Inflammatory macrophage (primary cell): ENCODE results near the gene BAG5.

Experiments used
- DNase-seq, 2 donors: peaks; one replicate each; pipeline ENCODE4 v3.0.0-alpha.2; 2020 to 2022

BAG5 gene

DNA sequence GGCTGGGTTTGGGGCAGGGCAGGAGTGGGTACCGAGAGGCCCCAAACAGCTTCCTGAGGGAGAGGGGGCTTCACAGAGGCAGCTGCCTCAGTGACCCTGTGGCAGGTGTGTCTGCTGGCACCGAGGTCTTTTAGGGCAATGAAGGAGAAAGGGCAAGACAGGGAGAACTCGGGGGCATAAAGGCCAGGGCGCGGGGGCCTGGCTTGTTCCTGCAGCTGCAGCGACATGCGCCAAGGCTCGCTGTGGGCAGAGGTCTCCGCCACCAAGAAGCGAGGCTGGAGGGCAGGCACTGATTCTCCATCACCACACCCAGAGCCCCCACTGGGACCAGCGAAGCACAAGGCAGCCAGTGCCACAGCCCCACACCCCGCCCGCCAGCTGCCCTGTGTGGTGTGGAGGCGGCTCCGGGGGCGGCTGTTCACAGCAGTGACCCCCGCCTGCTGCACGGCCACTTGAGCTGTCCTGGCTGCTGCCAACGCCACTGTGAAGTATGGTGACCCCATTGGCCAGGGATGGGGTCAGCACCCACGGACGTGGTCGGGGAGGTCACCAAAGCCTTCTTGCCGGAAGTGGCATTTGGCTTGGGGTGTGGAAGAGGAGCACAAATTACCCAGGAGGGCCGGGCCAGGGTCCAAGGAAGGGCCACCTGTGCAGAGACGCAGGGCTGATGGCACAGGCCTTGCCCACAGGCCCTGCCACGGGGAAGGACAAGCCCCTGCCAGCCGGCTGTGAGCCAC is 16.4 kb downstream of the BAG5 start:
- no peak for DNase-seq

GRCh38 chr14:103545219-103545914 is 17.1 kb downstream of the BAG5 start:
- DNase-seq, result no peak

DNA sequence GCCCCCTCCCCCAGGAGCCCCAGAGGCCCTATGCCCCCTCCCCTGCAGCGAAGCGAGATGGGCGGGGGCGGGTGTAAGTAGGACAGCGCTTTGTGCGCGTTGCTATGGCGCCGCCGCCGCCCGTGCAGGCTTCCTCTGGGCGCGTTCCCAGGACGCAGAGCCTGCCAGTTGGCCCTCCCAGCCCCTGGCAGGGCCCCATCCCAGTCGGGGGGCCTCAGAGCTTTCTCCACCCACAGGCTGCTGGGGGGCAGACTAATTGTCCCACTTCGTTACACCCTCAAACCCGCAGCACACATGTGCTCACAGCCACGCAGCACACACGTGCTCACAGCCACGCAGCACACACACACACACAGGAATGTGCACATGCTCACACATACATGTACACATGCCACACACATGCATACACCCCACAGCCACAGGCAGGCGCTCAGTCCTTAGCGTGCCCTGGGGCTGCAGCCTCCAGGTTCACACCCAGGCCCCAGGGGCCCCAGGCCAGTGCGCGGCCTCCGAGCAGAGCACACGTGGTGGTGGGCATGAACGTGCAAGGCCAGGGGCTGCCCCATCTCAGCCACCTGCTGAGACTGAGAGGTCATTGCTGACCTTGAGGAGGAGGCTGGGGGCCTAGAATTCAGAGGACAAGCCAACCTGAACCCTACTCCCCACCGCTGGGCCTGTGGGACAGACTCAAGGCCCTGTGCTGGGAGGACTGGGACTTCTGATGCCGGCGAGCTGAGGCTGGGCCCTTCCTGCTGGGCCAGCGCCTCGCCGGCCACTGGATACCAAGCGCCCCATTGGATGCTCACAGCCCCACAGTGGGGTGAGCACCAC is 17.9 kb downstream of the BAG5 start:
- no peak for DNase-seq

GRCh38 chr14:103543721-103544387 is 18.6 kb downstream of the BAG5 start:
- DNase-seq, result no peak

- DNase-seq, result no peak
Observed at GRCh38 chr14:103543140-103543539, 19.3 kb downstream of the BAG5 start.

GRCh38 chr14:103542605-103543088 is 19.8 kb downstream of the BAG5 start:
- DNase-seq, result no peak

DNA sequence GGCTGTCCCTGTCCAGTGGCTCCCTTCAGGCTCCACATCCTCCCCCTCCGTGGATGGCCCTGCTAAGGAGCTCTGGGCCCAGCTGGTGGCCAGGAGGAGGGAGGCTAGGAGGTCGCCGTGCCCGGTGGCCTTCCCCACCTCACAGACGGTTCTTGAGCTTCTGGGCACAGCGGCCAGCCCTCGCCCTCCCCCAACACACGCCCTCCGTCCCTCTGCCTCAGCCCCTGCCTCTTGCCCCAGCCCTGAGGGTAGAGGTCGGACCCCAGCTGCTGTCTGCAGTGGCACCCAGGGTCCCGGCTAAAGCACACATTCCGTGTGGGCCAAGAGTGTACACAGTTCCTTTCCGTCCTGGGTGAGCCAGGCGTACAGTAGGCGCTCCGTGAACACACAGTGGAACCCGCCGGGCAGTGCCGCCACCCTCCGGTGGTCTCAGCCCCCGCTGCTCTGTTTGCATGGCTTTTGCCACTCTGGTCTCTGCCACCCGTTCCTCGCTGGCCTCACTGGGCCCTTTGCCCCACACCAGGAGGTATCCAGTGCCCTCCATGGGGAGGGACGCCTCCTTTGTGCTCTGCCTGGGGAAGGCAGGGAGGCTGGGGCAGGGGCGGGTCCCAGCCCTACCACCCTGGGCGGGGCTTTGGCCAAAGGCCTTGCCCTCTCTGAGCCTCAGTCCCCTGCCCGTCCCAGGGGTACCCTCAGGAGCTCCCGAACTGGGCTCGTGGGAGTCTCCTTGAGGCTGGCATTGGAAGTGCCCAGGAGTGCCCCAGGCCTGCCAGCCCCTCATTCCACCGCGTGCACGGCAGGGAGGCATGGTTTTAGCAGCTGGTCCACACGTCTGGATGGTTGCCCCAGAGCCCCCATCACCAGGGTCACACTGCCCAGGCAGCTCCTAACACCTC is 20.5 kb downstream of the BAG5 start:
- no peak for DNase-seq

- DNase-seq, result no peak
Observed at GRCh38 chr14:103540821-103541708, 21.4 kb downstream of the BAG5 start.

DNA sequence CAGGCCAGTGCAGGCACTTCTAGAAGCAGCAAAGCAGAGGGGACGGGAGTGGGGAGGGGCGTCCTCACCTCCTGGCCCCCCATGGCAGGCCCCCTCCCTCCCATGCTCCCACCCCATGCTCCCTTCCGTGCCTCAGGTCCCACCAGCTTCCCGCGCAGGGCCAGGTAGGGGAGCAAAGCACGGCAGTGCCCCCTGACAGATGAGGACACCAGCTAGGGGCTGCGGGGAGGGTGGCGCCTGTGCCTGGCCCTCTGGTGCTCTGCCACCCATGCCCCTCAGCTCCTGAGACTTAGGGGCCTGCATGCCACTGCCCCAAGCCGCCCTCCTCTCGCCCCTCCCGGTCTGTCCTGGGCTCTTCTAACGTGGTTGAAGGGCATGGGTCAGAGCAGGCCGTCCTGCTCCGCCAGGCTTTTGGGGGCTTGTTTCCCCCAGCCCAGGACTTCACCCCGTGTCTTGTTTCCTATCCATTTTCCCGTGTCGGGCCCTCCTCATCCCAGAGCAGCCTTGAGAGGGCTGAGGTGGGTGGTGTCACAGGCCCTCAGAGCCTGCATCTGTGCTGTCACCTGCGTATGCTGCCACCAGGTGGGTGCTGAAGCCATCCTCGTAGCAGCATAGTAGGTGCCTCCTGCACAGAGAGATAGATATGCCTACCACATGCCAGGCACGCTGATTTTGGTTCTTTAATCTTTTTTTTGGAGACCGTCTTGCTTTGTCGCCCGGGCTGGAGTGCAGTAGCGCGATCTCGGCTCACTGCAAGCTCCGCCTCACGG is 23.2 kb downstream of the BAG5 start:
- no peak for DNase-seq

GRCh38 chr14:103538291-103539055 is 24.0 kb downstream of the BAG5 start:
- DNase-seq, result no peak

- no peak for DNase-seq
Observed at GRCh38 chr14:103537175-103537990, 25.1 kb downstream of the BAG5 start.

- DNase-seq, result no peak
Observed at GRCh38 chr14:103536693-103537092, 25.8 kb downstream of the BAG5 start.

DNA sequence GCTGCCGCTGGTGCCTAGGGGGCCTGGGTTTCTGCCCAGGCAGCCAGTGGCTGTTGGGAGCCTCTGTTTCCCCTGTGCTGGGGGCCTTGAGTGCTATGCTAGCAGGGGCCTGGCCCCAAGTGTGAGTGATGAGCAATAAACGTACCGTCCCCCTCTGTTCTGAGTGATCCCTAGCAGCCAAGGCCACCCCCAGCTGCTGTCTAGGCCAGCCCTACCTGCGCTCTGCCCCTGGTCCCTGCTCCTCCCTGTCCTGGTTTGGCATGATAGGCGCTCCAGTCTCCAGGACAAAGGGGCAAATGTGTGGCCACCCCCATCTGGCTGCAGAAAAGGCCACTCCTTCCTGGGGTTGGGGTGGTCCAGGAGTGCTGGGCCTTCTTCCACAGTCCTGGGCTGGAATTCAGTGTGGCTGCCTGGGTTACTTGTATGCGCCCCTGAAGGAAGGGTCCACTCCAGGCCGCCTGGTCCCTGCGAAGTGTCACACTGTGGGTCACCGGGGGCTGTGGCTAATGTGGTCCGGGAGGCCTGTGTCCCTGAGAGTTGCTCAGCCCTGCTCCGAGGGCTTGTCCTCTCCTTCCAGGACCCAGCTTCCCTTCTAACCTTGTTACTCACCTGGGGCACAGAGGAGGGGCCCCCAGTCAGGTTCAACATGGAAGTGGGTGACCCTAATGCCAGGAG is 26.4 kb downstream of the BAG5 start:
- DNase-seq, result no peak

- no peak for DNase-seq
Observed at GRCh38 chr14:103535081-103535890, 27.2 kb downstream of the BAG5 start.

GRCh38 chr14:103534576-103535061 is 27.8 kb downstream of the BAG5 start:
- DNase-seq, result no peak

GRCh38 chr14:103533999-103534575 is 28.4 kb downstream of the BAG5 start:
- DNase-seq, result no peak
